Lung (tissue), 12 donors: ENCODE data around the gene GSAP. TPM values are rescaled to one million over a fixed set of nuclear protein-coding genes. Genes with fewer than 3 reads are reported as not detected.

Experiments
- ATAC-seq: fragments of 200-7000 bp; cut with Tn5 transposase; one replicate; pipeline ENCODE4 v1.9.1; 2020; ENCODE audit warnings: moderate number of reproducible peaks; ENCODE audit not compliant: insufficient read depth, low FRiP score
- DNase-seq, 3 donors: peaks; one replicate each; pipeline ENCODE4 v3.0.0-alpha.2; 2013 to 2017
- H3K27ac ChIP-seq, 2 donors: one replicate each; pipeline ENCODE4 v1.5.1; 2013; ENCODE audit warnings: mild to moderate bottlenecking in 2 of 2, moderate library complexity in 2 of 2, control low read depth in 1 of 2, inconsistent platforms in 1 of 2, low read depth in 1 of 2, low read length in 1 of 2
- H3K27me3 ChIP-seq, 3 donors: one replicate each; pipeline ENCODE4 v1.5.1; 2013; ENCODE audit warnings: low read length in 2 of 3; ENCODE audit not compliant: control insufficient read depth in 3 of 3, insufficient read depth in 3 of 3
- H3K36me3 ChIP-seq, 4 donors: one replicate each; pipeline ENCODE4 v1.5.1; 2013; ENCODE audit warnings: low read length in 4 of 4, mild to moderate bottlenecking in 1 of 4, moderate library complexity in 1 of 4; ENCODE audit not compliant: control insufficient read depth in 4 of 4, insufficient read depth in 4 of 4
- H3K4me1 ChIP-seq, 5 donors: one replicate each; pipeline ENCODE4 v1.5.1; 2013; ENCODE audit warnings: low read length in 5 of 5, mild to moderate bottlenecking in 2 of 5, moderate library complexity in 1 of 5; ENCODE audit not compliant: control insufficient read depth in 5 of 5, insufficient read depth in 5 of 5
- H3K4me3 ChIP-seq: one replicate; pipeline ENCODE4 v1.5.1; 2013; ENCODE audit warnings: mild to moderate bottlenecking, control low read depth, moderate library complexity
- H3K9ac ChIP-seq, 2 donors: one replicate each; pipeline ENCODE4 v1.5.1; 2013; ENCODE audit warnings: low read length in 2 of 2, control low read depth in 1 of 2; ENCODE audit not compliant: insufficient read depth in 1 of 2
- H3K9me3 ChIP-seq, 4 donors: one replicate each; pipeline ENCODE4 v1.5.1; 2013; ENCODE audit warnings: low read length in 3 of 4, mild to moderate bottlenecking in 1 of 4, moderate library complexity in 1 of 4; ENCODE audit not compliant: control insufficient read depth in 4 of 4, insufficient read depth in 3 of 4
- CTCF ChIP-seq: IDR thresholded peaks from 2 replicates; pipeline ENCODE4 v1.5.1; 2012; ENCODE audit warnings: mild to moderate bottlenecking; ENCODE audit errors: control extremely low read depth, extremely low read depth
- WGBS, 2 donors: extraction: QIAGEN DNeasy Blood & Tissue Kit; methylation state at CpG; one replicate each; pipeline ENCODE4 v1.1.7; 2013; 5-methylcytosine and 5-hydroxymethylcytosine counted together
- polyA plus RNA-seq, 2 donors: library from polyadenylated mRNA; stranded (reverse); fragments of 200-250 nt; gene quantifications; one replicate each; pipeline ENCODE4 v1.2.1, GENCODE V29; 2013
- total RNA-seq, 2 donors: library from RNA; depleted of rRNA in 1 of 2; stranded (reverse); fragments of >200 nt in 1 of 2; gene quantifications; one replicate each; pipeline ENCODE4 v1.2.1, GENCODE V29; 2014 to 2021
- donor health status: control.
- donor health status: control.
- donor health status: Bipolar disorder and iron deficiency.
- donor health status: healthy.
- donor health status: DM: yes; HTN: yes; CAD: no.

GSAP gene
- total and polyA plus RNA-seq, 4 donors: 26.4 to 99.3 (median 57.4) TPM

GRCh38 chr7:77407906-77408305, 8.2 kb downstream of the GSAP start:
- ATAC-seq (no peak), DNase-seq (no peak)
- no peaks in the 10 kb centered on the region for H3K36me3 ChIP-seq
- H3K27me3 ChIP-seq: peaks cover 0 to 2% (median 0%) of the 10 kb centered on the region in 3 donors
- H3K9me3 ChIP-seq: no peaks in the 10 kb centered on the region
- no peak overlapping the region for H3K27ac ChIP-seq
- no peak overlapping the region for H3K9ac ChIP-seq
- H3K4me3 ChIP-seq: no peak overlapping the region
- peaks cover 0 to 5% (median 0%) of the 10 kb centered on the region in 5 donors for H3K4me1 ChIP-seq
- TF ChIP-seq CTCF: no peak

GRCh38 chr7:77406421-77406820, 9.7 kb downstream of the GSAP start:
- H3K36me3 ChIP-seq: no peaks in the 10 kb centered on the region
- DNase-seq (no peak), ATAC-seq (no peak)
- H3K4me3 ChIP-seq: no peak overlapping the region
- peaks cover 0 to 5% (median 0%) of the 10 kb centered on the region in 5 donors for H3K4me1 ChIP-seq
- no peaks in the 10 kb centered on the region for H3K9me3 ChIP-seq
- 76 to 92% methylated on average over 4 of the region's 4 CpGs for WGBS, 2 donors
- no peak overlapping the region for H3K9ac ChIP-seq
- H3K27ac ChIP-seq: peak overlapping the region in 1 of 2 donors; percentile 82
- TF ChIP-seq CTCF: no peak
- H3K27me3 ChIP-seq: peaks cover 0 to 2% (median 0%) of the 10 kb centered on the region in 3 donors

- no peak for DNase-seq
- Histone ChIP-seq H3K4me1 (peaks cover 0 to 5% (median 0%) of the 10 kb centered on the region in 5 donors), H3K9me3 (no peaks in the 10 kb centered on the region), H3K4me3 (no peak overlapping the region), H3K36me3 (no peaks in the 10 kb centered on the region), H3K27ac (no peak overlapping the region), H3K27me3 (peaks cover 0 to 2% (median 0%) of the 10 kb centered on the region in 3 donors), H3K9ac (no peak overlapping the region)
- no peak for ATAC-seq
- TF ChIP-seq CTCF: no peak
- 95 to 97% methylated on average over 2 of the region's 2 CpGs for WGBS, 2 donors
These were observed 11.5 kb downstream of the GSAP start for GRCh38 chr7:77404641-77405040.

GRCh38 chr7:77403957-77404356, 12.2 kb downstream of the GSAP start:
- 57 to 64% methylated on average over 2 of the region's 2 CpGs for WGBS, 2 donors
- TF ChIP-seq CTCF: no peak
- no peak for ATAC-seq
- Histone ChIP-seq H3K4me1 (peaks cover 0 to 5% (median 0%) of the 10 kb centered on the region in 5 donors), H3K9me3 (no peaks in the 10 kb centered on the region), H3K4me3 (no peak overlapping the region), H3K27me3 (peaks cover 0 to 2% (median 0%) of the 10 kb centered on the region in 3 donors), H3K9ac (no peak overlapping the region), H3K36me3 (no peaks in the 10 kb centered on the region), H3K27ac (peak overlapping the region in 1 of 2 donors; percentile 14)
- no peak for DNase-seq
